Measurements from ENCODE around the gene DUSP2.

The DUSP2 gene

DNA sequence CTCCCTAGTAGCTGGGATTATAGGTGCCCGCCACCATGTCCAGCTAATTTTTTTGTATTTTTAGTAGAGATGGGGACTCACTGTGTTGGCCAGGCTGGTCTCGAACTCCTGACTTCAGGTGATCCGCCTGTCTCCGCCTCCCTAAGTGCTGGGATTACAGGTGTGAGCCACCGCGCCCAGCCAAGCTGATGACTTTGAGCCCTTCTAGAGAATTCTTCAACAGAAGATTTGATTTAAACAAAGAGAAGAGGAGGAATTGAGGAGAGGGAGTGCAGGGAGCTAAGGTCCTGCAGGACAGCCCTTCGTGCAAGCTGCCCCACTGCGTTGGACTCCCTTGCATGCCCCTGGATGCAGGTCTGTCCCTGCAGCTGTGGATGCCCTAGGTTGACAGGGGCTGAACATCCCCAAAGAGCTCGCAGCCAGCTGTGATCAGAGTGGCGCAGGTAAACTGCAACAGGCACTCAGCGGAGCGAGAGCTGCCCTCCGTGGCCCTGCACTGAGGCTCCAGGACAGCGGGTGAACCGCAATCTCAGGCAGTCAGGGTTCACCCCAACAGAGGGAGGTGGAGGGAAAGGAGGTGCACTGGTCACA is 42.5 kb downstream of the DUSP2 start:
- DNase-seq (no peak), ATAC-seq (no peak)

DNA sequence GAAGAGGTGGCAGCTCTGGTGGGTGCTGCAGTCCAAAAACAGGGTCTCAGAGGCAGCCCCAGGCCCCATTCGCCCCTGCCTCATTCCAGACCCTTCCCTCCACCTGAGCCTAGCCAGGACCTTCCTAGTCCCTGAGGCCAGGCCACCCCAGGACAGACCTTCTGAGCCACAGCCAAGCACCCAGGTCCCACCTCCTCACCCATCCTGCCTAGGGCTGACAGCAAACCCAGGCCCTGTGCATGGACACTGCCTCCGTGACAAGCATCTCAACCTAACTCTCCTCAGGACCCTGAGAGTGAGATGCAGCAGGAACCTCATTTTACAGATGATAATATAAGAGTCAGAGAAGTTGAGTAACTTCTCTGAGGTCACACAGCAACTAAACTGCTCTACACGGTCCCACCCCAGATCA is 44.3 kb downstream of the DUSP2 start:
- ATAC-seq (no peak), DNase-seq (peak; percentile 1)

DNA sequence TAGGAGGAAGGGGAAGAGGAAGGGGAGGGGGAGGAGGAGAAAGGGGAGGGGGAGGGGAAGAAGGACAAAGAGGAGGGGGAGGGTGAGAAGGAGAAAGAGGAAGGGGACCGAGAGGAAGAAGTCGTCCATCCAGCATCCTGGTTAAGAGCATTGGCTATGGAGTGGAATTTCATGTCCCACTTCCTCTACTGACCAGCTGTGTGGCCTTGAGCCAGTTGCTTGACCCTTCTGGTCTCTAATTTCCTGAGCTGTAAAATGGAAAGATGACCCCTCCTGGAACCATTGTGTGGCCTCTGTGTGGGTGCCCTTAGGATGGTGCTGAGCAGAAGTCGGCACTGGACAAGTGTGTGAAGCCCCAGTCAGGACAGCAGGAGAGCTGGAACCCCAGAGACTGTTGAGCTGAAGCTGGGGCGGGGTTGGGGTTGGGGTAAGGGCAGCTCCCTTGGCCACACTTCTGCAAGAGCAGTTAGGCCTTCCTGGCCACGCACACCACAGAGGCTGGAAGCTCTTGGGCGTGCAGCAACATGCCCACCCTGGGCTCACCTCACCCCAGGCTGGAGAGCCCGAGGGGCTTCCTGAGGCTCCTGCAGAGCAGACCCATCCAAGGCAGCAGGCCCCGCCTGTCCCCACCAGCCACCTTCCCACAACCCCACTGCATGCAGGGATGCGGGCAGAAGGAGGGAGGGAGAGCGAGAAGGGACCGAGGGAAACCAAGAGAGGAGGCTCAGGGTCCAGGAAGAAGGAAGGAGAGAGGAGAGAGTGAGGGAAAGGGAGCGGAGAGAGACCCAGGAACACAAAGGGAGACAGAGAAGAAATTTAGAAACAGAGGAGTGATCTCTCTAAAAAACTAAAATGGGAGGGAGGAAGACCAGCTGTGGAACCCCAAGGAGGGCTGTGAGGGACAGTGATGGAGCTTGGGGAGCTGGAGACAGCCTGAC is 45.1 kb downstream of the DUSP2 start:
- DNase-seq (peak; percentile 1), ATAC-seq (no peak)

DNA sequence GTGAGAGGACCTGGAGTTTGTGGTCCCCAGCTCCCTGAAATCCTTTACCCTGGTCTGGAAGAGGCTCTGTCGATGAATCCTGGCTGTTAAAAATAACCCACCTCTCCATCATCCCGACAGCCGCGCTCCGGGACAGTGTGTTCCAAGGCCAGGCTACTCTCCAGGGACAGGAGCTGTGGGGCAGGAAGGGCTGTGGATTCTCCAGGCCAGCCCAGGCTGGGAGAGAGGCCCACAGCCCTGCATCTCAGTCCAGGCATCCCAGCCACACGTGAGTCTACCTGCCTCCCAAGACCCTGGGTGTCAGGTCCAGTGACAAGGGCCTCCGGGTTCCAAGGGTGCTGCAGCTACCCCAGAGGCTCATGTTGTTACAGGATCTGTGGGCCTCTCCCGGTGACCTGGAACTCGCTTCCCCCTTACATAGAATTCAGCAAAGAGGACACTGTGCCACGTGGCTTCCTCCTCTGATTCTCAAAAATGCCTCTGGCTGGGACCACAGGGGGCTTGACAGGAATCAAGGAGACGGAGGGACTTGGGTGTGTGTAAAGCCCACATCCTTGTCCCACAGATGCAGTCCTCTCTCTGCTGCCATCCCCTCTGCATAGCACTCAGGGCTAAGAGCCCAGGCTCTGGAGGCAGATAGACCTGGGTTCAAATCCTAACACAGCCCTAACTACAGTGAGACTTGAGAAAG is 46.2 kb downstream of the DUSP2 start:
- DNase-seq = no peak
- no peak for ATAC-seq

DNA sequence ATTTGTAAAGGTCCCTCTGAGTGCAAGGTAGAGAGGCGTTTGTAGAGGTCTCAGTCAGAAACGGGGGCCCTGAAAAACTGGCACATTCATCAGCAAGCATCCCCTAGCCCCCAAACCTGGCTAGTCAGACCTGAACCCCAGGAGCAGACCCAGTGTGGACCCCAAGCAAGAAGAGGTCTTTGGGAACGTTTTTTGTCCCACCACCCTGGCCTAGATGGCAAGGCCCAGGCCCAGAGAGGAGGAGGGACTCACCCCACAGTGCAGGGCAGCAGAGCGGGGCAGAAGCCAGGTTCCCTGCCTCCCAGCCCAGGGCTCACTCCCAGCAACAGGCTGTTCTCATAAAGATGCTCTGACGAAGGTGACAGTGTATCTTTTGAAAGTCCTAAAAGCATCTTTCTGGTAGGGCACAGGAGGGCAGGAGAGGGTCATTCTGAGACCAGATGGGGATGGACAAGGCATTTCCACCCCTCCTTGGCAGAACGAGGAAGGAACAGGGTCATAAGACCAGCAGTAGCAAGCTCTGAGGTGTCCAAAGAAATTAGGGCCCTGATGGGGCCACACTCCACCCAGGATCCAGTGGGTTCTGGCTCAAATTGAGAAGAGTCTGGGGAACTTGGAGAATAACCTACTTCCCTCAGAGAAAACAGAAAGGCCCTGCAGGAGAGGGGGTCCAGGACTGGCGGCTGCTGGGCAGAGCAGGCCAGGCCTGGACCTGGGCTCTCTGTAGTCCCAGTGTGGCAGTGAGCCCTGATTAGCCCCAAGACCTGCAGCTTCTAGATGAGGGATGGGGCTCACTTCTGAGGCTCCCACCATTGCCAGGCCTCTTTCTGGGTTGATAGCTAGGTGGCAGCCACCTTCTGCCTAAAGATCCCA is 47.1 kb downstream of the DUSP2 start:
- DNase-seq (no peak), ATAC-seq (no peak)

DNA sequence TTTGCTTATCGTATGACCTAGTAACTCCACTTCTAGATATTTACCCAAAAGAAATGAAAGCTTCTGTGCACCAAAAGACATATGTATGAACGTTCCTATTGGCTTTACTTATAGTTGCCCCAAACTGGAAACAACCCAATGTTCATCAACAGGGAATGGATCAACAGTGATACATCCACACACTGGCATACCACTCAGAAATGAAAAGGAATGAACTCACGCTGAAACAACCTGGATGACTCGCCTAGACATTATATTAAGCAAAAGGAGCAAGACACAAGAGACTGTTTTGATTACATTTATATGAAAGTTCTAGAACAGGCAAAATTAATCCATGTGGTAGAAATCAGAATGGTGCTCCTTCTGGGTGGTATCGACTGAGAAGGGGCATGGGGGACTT is 47.8 kb downstream of the DUSP2 start:
- DNase-seq = no peak
- no peak for ATAC-seq

DNA sequence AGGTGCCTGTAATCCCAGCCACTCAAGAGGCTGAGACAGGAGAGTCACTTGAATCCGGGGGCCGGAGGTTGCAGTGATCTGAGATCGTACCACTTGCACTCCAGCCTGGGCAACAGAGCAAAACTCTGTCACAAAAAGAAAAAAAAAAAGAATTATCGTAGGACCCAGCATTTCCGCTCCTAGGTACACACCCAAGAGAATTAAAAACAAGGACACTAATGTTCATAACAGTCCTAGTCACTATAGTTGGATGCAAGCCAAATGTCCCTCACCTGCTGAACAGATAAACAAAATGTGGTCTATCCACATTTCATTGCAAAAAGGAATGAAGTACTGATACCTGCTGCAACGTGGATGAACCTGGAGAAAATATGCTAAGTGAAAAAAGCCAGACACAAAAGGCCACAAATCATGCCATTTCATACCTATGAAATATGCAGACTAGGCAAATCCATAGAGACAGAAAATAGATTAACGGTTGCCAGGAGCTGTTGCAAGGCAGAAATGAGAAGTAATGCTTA is 50.1 kb downstream of the DUSP2 start:
- ATAC-seq (no peak), DNase-seq (no peak)

DNA sequence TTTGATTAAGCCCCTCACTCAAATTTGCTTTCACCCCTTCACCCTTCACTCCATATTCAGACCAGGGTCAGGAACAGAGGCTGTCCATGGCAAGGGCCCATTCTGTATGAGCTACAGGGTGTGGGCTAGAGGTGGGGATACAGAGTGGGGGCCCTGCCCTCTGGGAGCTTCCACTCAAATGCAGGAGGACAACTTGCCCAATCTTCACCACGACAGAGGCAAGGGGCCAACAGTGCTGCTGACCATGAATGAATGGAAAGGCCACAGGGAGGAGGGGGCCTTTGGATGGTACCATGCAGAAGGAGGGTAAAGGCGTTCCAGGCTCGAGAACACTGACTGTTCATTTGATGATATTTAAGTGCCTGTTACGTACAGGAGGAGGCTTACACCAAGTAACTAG is 51.7 kb downstream of the DUSP2 start:
- ATAC-seq = no peak
- DNase-seq = no peak

All from stimulated activated naive CD8-positive, alpha-beta T cell treated with anti-CD3 and anti-CD28 coated beads, Interleukin-15, Interleukin-2, amounts not matched to agents 100 U/mL and 50 U/mL, for 24 hours (primary cell).